Gastroesophageal sphincter (tissue), 3 donors: Measurements from ENCODE around the gene BABAM2.

Experiments
- EP300 ChIP-seq: sonication (generic); formaldehyde crosslinking; IDR thresholded peaks from one replicate; pipeline ENCODE4 v1.6.1; 2017; ENCODE audit warnings: antibody characterized with exemption, mild to moderate bottlenecking
- POLR2A ChIP-seq, 2 donors: fragments of 450-650 bp; IDR thresholded peaks; one replicate each; pipeline ENCODE4 v1.6.1; 2017; ENCODE audit warnings: antibody characterized with exemption in 2 of 2, mild to moderate bottlenecking in 2 of 2, moderate library complexity in 1 of 2
- POLR2AphosphoS5 ChIP-seq: sonication (generic); formaldehyde crosslinking; IDR thresholded peaks from one replicate; pipeline ENCODE4 v1.6.1; 2017; ENCODE audit warnings: antibody characterized with exemption
- TF ChIP-seq, protein P1 (sequence below), 4 experiments: fragments of 200-600 bp in 2 of 4; fragments of 450-650 bp in 2 of 4; sonication (generic) in 1 of 4; IDR thresholded peaks; one replicate each; pipeline ENCODE4 v1.5.1; 2017 to 2019; ENCODE audit warnings: antibody characterized with exemption in 4 of 4, mild to moderate bottlenecking in 2 of 4, moderate library complexity in 2 of 4

GRCh38 chr2:27988306-27988705 lies 97.8 kb downstream of the BABAM2 start:
- TF ChIP-seq POLR2A (IDR thresholded peaks at IDR 0.05) (no peak), POLR2AphosphoS5 (no peak), EP300 (no peak)
- TF ChIP-seq, protein P1, sequence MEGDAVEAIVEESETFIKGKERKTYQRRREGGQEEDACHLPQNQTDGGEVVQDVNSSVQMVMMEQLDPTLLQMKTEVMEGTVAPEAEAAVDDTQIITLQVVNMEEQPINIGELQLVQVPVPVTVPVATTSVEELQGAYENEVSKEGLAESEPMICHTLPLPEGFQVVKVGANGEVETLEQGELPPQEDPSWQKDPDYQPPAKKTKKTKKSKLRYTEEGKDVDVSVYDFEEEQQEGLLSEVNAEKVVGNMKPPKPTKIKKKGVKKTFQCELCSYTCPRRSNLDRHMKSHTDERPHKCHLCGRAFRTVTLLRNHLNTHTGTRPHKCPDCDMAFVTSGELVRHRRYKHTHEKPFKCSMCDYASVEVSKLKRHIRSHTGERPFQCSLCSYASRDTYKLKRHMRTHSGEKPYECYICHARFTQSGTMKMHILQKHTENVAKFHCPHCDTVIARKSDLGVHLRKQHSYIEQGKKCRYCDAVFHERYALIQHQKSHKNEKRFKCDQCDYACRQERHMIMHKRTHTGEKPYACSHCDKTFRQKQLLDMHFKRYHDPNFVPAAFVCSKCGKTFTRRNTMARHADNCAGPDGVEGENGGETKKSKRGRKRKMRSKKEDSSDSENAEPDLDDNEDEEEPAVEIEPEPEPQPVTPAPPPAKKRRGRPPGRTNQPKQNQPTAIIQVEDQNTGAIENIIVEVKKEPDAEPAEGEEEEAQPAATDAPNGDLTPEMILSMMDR (IDR thresholded peaks at IDR 0.05), result no peak
